Retina (tissue), 1 donor: ENCODE data around the gene DBET.
"Not testable (repeated sequence)": the region's sequence is repeated elsewhere in the genome, so short reads cannot be mapped to it uniquely, and the experiment has no call there.

Experiments used
- DNase-seq: peaks from one replicate; pipeline ENCODE4 v3.0.0-alpha.2; 2016

DBET gene

DNA sequence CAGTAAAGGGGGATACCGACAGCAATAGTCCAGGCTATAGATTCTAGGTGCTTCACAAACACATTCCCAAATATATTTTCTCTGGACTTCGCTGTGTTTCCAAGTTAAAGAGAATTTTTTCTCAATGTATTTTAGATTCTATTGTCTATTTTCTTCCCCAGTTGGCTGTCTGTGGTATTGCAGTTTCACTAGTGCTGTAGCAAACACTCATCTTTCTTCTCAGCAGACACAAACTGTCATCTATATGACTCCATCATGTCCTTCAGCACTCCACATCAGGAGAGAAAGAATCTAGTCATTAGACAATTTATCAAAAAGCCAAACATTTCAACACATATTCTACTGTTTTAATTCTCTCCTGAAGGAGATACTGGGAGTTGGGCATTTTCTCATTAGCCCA lies at the start of gene DBET:
DBET (plus strand) TSS at position 161 of the 400 bp plus-strand sequence.
- DNase-seq: peak; percentile 2

DNA sequence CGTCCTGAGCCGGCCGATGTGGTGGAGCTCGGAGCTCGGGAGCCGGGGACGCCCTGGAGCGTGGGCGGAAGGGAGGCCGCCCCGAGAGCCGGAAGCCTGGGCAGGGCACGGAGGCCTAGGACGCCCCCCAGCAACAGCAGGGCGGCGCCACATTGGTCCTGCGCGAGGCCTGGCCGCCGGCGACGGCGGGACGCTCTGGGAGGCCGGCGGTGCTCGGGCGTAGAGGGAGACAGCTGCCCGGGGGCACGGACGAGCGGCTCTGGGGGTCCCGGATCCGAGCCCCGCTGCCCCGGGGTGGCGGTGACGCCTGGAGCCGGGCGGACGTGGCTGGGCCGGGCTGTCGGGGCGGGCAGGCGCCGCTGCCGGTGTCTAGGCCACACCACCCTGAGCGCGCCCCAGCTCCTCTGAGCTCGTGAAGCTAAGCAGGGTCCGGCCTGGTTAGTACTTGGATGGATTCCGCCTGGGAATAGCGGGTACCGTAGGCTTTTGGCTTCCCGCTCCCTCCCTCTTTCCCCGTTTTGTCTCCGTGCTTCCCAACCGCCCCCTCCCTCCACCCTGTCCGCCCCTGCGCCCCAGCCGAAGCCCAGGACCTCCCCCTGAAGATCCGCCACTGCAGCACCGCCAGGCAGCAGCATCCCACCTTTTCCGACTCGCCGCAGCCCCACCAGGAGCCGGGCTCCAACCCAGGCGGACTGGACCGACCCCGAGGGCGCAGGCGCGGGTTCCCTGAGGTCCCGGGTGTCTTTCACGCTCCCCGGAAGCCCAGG lies 49.3 kb upstream of the DBET start:
- DNase-seq: peak; percentile 45

DNA sequence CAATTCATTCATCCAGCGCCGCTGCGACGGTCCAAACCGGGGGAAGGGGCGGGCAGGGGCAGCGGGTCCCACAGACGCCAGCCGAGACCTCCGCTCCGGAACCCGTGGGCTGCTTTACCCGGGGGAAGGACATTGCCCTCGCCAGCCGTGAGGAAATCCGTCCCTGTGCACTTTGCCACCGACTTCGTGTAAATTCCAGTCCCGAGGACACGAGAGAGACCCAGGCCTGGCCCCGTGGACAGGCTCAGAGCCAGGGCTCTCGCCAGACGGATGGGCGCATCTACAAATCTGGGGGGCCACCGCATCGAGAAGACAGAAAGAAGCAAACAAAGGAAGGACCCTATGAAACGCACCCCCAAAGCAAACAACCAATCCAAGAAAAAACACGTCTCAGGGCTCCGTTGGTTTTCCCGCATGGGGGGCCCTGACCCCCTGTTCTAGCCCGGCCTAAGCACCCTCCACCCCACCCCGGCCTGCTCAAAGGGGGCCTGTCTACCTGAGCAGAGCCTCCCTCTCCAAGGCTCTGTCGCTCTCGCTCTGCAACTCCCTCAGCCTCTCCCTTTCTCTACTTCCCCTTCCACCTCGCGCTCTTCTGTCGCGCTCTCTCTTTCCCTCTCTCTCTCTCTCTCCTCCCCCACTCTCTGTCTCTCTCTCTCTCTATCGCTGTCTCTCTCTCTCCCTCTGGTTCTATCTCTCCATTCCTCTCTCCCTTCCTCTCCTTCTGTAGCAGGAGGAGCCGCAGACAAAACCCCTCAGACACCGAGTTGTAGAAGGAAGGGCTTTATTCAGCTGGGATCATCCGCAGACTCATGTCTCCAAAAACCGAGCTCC lies 48.5 kb upstream of the DBET start:
- DNase-seq: peak; percentile 33

DNA sequence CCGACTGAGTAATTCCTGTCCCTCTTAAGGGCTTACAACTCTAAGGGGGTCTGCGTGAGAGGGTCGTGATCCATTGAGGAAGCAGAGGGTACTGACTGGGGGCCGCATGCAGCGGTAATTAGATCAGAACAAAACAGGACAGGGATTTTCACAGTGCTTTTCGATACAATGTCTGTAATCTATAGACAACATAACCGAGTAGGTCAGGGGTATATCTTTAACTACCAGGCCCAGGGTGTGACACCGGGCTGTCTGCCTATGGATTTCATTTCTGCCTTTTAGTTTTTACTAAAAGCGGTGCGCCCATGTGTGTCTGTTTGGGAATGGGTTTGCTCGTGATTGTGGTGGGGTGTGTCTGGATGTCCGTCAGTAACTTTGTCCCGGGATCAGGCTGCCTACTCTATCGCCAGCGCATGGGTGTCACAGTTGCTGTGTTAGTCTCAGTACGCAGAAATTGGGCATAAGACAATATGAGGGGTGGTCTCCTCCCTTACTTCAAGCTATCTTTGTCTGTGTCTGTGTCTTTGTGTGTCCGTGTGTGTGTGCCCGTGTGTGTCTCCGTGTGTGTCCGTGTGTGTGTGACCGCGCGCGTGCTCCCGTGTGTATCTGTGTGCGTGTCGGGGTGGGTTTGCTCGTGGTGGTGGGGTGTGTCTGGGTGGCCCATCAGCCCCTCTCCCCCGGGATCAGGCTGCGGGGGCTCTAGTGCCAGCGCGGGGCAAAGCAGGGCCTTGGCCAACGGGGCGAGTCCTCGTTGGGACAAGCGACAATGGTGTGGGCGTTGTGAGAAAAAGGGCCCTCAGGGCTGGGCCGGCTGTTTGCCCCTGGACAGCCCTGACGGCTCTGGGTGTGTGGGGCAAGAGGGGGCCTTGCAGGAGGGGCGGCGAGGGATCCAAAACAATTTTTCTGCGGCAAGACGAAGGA lies 47.7 kb upstream of the DBET start:
- DNase-seq: peak; percentile 32

DNA sequence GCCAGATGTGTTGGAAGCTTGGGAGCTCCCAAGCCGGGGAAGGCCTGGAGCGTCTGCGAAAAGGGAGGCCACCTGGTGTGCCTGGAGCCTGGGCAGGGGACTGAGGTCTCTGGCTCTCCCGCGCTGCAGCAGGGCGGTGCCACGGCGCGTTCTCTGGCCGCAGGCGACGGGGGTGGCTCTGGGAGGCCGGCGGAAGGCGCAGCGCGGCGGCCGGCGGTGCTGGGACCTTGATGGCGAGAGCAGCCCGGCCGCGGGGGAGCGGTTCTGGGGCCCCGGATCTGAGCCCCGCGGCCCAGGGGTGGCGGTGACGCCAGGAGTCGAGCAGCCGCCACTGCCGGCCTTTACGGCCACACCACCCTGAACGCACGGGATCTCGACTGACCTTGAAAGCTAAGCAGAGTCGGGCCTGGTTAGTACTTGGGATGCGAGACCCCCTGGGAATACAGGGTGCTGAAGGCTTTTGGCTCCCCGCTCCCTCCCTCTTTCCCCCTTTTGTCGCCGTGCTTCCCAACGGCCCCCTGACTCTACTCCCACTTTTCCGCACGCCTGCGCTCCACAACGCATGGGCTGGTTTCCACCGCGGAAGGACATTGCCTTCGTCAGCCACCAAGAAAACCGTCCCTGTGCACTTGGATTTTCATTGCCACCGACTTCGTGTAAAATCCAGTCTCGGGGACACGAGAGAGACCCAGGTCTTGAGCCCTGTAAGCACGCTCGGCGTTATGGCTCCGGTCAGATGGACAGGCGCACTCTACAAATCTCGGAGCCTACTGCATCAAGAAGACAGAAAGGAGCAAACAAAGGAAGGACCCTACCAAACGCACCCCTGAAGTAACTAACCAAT lies 46.7 kb upstream of the DBET start:
- DNase-seq: peak; percentile 64

DNA sequence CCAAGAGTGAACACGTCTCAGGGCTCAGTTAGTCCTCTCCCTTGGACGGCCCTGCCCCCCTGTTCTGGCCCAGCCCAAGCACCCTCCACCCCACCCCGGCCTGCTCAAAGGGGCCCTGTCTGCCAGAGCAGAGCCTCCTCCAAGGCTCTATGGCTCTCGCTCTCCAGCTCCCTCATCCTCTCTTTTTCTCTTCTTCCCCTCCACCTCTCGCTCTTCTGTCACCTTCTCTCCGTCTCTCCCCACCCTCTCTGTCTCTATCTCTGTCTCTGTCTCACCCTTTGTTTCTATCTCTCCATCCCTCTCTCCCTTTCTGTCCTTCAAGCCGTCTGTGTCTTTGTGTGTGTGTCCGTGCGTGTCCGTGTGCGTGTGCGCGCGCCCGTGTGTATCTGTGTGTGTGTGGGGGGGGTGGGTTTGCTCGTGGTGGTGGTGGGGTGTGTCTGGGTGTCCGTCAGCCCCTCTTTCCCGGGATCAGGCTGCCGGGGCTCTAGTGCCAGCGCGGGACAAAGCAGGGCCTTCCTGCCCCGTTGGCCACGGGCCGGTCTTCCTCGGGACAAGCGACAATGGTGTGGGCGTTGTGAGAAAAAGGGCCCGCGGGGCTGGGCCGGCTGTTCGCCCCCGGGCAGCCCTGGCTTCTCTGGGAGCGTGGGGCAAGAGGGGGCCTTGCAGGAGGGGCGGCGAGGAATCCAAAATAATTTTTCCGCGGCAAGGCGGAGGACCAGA lies 45.9 kb upstream of the DBET start:
- no peak for DNase-seq

DNA sequence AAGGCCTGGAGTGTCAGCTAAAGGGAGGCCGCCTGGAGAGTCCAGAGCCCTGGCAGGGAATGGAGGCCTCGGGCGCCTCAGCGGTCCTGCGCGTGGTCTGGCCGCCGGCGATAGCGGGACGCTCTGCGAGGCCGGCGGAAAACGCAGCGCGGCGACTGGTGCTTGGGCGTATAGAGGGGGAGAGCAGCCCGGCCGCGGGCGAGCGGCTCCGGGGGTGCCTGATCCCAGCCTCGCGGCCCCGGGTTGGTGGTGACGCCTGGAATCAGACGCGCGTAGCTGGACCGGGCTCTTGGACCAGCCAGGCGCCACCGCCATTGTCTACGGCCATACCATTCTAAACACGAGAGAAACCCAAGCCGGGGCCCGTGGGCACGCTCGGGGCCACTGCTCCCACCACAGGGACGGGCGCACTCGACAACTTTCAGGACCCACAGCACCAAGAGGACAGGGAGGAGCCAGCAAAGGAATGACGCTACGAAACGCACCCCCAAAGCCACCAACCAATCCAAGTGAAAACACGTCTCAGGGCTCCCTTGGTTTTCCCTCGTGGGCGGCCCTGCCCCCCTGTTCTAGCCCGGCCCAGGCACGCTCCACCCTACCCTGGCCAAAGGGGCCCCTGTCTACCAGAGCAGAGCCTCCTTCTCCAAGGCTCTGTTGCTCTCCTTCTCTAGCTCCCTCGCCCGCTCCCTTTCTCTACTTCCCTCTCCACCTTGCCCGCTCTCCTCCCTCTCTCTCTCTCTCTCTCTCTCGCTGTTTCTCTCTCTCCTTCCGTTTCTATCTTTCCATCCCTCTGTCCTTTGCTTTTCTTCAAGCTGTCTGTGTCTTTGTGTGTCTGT lies 45.1 kb upstream of the DBET start:
- peak; percentile 62 for DNase-seq

DNA sequence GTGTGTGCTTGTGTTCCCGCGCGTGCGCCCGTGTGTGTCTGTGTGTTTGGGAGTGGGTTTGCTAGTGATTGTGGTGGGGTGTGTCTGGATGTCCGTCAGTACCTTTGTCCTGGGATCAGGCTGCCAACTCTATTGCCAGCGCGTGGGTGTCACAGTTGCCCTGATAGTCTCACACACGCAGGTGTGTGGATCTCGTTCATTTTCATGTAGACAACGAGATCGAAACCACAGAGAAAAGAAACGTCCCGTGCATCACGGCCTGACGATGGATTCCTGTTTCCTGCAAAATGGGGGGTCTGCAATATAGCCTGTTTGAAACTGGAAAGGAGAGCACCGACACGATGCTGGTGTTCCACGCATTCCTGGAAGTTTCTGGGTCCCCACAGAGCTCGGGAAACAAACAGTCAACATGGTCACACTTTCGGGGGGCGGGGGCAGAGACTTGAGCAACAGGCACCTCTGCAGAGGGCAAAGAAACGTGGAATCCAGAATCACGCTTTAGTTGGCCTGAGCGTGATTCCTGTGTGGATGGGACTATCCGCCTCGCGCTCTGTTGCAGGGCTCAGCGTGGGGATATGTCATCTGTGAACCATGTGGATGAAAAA lies 44.3 kb upstream of the DBET start:
- DNase-seq: peak; percentile 44

DNA sequence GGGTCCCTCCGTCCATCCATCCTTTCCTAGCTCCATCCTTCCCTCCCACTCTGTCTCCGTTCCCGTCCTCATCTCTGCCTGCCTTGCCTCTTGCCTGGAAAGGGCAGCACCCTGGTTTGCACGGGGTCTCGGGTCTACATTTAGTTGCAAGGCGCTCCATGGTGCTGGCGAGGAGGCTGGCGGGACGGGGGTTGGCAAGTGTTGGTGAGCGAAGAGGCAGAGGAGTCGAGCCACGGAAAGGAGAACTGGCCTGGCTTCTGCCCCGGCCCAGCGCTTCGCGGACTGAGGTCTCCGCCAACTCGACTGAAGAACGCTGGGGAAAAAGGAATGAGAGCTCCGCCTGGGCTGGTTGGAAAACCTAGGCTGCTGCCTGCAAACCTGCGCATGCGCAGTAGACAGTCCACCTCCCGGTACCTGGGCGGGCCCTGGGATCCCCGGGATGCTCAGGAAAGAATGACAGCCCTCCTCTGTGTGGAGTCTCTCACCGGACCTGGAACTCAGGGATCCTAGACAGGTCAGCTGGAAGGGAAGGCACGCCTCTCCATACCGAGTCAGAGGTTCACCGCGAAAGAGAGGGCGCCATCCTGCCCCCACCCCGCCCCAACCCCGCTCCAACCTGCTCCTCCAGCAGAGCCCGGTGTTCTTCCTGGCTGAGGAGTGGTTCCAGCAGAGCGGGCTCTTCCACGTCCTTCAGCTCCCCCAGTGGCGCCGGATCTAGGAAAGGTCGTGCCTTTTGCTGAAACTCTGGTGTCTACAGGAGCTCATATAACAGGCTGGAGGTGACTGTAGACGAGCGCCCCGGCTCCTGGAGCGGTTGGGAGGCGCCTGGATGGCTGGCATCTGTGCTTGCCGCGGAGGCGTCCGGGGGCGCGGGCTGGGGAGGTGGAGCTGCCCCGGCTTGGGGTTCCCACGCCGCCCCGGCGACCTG lies 43.2 kb upstream of the DBET start:
- peak; percentile 82 for DNase-seq

DNA sequence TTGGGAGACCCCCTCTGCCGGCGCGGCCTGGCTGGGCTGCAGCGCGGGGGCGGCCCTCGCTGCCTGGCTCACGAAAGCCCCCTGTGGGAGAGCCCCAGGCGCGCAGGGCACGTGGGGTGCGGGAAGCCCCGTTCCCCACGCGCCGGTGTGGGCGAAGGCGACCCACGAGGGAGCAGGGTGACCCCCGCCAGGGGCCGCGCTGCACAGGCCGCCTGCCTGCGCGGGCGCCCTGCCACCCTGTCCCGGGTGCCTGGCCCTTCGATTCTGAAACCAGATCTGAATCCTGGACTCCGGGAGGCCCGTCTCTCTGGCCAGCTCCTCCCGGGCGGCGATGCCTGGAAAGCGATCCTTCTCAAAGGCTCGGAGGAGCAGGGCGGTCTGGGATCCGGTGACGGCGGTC lies 42.3 kb upstream of the DBET start:
- DNase-seq: not testable (repeated sequence)

DNA sequence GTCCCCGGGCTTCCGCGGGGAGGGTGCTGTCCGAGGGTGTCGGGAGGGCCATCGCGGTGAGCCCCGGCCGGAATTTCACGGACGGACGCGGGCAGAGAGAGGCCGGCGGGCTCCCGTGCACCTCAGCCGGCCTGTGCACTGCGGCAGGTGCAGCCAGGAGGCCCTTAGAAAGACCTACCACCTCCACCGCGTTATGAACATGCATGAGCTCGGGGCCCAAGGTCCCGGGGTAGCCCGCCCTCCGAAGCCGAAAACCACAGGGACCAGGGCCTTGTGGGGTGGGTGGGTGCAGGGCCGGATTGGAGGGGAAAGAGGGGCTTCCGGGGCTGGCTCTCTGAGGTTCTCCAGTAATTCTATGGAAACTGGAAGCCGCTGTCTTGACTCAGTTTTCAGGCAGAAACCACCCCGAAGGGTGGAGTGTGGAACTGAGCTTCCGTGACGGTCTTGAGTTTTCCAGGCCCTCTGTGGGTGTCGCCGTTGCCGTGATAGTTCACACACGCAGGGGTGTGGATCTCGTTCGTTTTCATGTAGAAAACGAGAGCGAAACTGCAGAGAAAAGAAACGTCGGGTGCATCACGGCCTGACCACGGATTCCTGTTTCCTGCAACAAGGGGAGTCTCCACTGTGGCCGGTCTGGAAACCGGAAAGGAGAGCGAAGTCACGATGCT lies 41.6 kb upstream of the DBET start:
- peak; percentile 55 for DNase-seq

DNA sequence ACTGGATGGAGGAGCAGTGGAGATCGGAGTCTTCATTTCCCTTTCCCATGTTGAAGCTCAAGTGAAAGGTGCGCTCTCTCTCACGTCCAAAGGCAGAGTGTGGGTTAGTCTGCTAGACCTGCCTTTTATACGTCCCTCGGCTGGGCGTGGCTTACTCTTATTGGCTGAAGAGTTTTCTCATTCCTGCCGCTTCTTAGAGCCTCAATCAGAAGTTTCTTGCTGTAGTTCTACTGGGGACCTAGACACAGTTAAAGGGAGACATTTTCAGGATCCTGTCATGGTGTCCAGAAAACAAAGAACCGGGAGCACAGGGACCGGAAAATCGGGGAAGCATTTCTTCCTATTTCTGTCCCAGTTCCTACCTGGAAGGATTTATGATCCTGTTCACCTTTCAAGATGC lies 37.1 kb upstream of the DBET start, which contains the start of gene FRG2:
FRG2 (minus strand) TSS at position 101 of the 400 bp plus-strand sequence; CDS start at position 49, 52 bp downstream.
- DNase-seq: not testable (repeated sequence)

DNA sequence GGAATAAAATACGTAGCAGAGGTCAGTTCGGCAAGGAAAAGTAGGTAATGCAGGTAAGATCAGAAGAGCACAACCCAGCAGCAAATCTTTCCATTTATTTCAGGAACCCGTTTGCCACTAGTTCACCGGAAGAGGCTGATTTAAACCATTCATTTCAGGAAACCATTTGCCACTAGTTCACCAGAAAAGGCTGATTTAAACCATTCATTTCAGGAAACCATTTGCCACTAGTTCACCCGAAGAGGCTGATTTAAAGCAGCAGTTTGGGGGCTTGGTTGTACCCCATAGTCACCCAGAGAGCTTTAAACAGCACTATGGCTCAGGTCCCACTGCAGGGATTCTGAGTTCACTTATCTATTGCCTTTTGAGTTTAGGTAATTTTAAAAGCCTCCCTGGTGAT lies 33.0 kb upstream of the DBET start:
- not testable (repeated sequence) for DNase-seq

DNA sequence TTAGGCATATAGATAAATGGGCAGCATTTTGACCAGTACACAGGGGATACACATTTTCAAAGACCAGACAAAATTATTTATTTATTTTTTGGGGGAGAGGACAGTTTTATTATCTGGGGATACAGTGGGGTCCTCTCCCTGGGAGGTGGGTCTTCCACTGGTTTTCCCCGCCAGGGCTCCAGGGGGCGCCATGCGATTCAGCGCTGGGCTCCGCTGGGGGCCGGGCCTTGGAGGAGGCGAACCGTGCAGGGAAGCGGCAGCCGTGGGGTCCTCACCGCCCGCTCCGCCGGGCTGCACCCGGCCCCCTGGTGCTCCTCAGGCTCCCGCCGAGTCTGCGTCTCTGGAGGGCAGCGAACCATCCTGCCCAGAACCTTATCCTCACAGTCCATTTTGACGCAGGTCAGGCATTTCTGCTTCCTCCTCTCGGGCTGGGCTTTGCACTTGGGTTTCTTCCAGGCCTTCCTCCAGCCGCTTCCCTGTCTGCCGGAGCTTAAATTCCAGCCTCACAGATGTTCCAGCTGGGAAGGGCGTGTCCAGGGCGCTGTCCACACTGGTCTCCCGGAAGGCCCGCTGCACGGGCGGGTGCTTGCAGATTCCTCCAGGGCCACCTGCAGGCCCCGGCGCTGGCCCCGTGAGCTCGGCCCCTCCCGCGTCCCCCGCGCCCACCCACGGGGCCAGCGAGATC lies 26.5 kb upstream of the DBET start:
- DNase-seq: not testable (repeated sequence)

DNA sequence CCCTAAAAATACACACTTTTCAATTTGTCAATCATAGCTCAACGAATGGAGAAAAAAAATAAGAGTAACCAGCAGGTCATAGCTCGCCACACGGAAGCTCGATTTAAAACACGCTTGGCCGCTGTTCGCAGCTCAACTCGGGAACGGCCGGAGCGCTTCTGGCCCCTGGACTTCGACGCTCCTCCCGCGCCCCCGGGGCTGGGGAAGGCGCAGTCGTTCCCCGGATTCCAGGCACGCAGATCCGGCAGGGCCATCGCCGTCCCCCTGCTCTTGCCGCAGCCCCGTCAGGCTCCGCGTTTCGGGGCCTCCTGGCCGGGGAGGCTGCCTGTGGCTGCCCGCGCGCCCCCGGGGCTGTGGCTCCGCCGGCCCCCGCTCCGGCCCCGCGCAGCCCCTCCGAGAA lies 23.4 kb upstream of the DBET start:
- DNase-seq: not testable (repeated sequence)

DNA sequence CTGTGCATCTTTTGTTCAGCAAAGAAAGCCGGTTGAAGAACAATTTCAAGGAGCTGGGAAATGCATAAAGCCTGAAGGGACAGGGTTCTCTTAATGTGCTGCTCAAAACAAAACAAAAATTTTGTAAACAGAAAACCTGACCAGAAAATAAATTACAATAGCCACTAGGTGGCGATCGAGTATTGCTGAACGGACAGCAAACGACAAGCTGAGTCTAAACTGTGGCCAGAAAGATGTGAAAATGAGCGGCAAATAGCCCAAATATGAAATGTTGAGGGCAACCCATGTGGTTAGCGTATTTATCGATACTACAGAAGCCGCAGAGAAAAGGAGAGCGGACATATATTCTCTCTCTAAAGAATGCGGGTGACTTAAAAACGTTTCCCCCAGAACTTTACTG lies 16.7 kb upstream of the DBET start:
- not testable (repeated sequence) for DNase-seq
